Umbilical cord (tissue), 2 donors: ENCODE measurements around the gene UPK1B. TPM values are rescaled to one million over a fixed set of nuclear protein-coding genes. Genes with fewer than 3 reads are reported as not detected.
"Not testable (repeated sequence)": the region's sequence is repeated elsewhere in the genome, so short reads cannot be mapped to it uniquely, and the experiment has no call there.

ENCODE experiments used
- DNase-seq: peaks from one replicate; pipeline ENCODE4 v3.0.0-alpha.2; 2015; ENCODE audit warnings: low spot score
- total RNA-seq: library from RNA; depleted of rRNA; stranded (reverse); fragments of >200 nt; gene quantifications from one replicate; pipeline ENCODE4 v1.2.3, GENCODE V29; 2014; ENCODE audit warnings: low replicate concordance; ENCODE audit not compliant: insufficient read depth

UPK1B gene
- total RNA-seq, 1 donor from 2014 or later, result 52.0 TPM

- DNase-seq, result no peak
Measured at GRCh38 chr3:119223511-119223910, 50.1 kb downstream of the UPK1B start.

GRCh38 chr3:119225121-119225520 is 51.7 kb downstream of the UPK1B start:
- peak; percentile 40 for DNase-seq

- no peak for DNase-seq
Measured at GRCh38 chr3:119227070-119227850, 53.9 kb downstream of the UPK1B start.

- DNase-seq, result no peak
Measured at GRCh38 chr3:119228373-119229145, 55.2 kb downstream of the UPK1B start.

GRCh38 chr3:119229190-119229589 is 55.8 kb downstream of the UPK1B start:
- DNase-seq, result no peak

GRCh38 chr3:119230071-119230470 is 56.7 kb downstream of the UPK1B start:
- no peak for DNase-seq

GRCh38 chr3:119230745-119231144 is 57.3 kb downstream of the UPK1B start:
- DNase-seq, result no peak

GRCh38 chr3:119234610-119235009 is 61.2 kb downstream of the UPK1B start:
- DNase-seq, result no peak

GRCh38 chr3:119235151-119235550 is 61.8 kb downstream of the UPK1B start:
- DNase-seq, result no peak

- DNase-seq, result no peak
Measured at GRCh38 chr3:119236756-119237155, 63.4 kb downstream of the UPK1B start.

- no peak for DNase-seq
Measured at GRCh38 chr3:119237299-119237698, 63.9 kb downstream of the UPK1B start.

GRCh38 chr3:119238363-119238762 is 65.0 kb downstream of the UPK1B start:
- no peak for DNase-seq

- no peak for DNase-seq
Measured at GRCh38 chr3:119239206-119239820, 65.9 kb downstream of the UPK1B start.

- peak; percentile 52 for DNase-seq
Measured at GRCh38 chr3:119240101-119240590, 66.7 kb downstream of the UPK1B start.

- DNase-seq, result peak; percentile 93
Measured at GRCh38 chr3:119240591-119241434, 67.4 kb downstream of the UPK1B start, which contains the start of gene B4GALT4. B4GALT4 (minus strand) TSS chr3:119240878; CDS start chr3:119230099, 10,779 bp downstream.

- DNase-seq, result not testable (repeated sequence)
Measured at GRCh38 chr3:119242387-119243057, 69.1 kb downstream of the UPK1B start.

GRCh38 chr3:119243058-119243529 is 69.7 kb downstream of the UPK1B start:
- DNase-seq, result not testable (repeated sequence)

- no peak for DNase-seq
Measured at GRCh38 chr3:119243712-119244111, 70.3 kb downstream of the UPK1B start.

- DNase-seq, result no peak
Measured at GRCh38 chr3:119245778-119246177, 72.4 kb downstream of the UPK1B start.
